Stimulated activated CD4-positive, alpha-beta T cell treated with anti-CD3 and anti-CD28 coated beads, Interleukin-2, amount 100 ng/mL, for 48 hours (primary cell): ENCODE data around the gene ACTL6B.

ENCODE experiments used
- DNase-seq, 2 donors: peaks; one replicate each; pipeline ENCODE4 v3.0.0-alpha.2; 2020

The ACTL6B gene

DNA sequence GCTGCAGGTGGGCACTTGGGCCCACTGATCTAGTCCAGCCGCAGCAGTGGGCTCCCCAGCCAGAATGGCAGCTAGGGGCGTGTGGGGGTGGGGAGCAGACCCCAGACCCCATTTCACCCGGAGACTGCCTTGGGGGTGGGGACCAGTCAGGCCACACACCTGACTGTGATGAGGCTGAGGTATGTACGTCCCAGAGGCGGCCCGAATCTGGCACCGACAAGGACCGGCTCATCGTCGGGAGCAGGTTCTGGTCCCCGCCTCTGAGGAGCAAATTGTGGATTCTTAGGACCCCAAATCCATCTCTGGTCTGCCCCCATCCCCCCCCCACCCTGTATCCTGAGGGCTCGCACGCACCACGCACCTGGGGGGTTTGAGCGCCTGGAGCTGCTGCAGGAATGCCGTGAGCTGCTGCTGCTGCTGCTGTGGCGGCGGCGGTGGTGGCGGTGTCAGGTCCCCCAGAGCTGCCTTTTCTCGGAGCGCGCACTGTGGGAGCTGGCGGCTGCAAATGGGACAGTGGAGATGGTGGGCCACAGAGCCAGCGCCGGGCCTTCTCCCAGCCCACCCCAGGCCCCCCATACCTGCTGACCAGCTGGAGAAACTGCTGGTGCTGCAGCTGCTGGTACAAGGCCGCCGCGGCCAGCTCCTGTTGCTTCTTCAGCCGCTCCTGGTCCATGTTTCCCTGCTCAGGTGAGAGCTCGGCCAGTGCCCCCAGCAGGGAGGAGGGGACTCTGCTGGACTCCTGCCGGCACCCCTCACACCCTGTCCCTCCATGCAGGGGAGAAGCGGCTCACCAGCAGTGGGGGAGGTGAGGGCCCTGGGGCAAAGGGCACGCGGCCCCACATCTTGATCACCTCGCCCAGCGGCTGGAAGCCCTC lies 27.6 kb upstream of the ACTL6B start:
- no peak for DNase-seq

DNA sequence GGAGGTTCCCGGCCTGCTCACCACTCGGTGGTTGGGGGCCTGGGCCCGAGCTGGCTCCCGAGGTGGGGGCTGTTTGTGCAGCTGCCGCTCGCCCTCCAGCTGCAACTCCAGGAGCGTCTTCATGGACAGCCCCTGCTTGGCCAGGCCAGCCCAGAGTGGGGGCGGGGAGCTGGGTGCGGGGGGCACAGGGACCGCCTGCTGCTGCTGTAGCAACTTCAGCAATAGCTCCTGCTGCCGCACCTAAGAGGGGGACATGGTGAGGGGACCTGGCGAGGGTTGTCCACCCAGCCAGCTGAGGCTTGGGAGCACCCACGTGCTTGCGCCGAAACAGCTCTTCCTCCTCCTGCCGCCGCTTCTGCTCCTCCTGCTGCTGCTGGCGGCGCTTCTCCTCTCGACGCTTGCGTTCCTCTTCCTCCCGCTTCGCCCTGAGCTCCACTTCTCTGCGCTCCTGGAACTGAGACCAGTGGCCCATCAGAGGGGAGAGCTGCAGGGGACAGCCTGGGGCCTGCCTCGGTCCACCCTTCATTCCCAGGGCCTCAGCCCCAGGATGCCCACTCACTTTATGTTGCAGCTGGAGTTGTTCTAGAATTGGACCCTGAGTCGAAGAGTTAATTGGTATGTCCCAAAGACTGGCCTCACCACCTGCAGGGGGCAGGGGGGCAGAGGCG lies 26.9 kb upstream of the ACTL6B start:
- DNase-seq: no peak

DNA sequence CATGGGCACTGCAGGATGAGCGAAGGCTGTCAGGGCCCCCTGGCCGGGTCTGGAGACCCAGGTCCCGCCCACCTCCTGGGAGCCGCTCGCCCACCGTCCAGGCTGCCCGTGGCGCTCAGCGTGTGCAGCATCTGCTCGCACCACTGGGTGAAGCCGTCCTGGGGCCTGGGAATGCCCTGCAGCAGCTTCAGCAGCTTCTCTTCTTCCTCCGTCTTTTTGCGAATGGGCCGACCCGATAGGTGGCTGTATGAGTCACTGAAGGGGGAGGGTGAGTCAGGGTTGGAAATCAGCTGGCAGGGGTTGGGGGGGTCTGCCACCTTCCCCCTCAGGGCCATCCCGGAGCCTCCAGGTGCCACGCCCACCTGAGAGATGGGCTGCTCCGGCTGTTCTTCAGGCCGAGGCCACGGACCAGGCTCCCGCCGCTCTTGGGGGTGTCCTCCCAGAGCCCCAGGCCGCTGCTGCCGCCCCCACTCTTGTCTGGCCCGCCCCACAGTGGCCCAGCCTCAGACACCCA lies 26.0 kb upstream of the ACTL6B start:
- DNase-seq: no peak

DNA sequence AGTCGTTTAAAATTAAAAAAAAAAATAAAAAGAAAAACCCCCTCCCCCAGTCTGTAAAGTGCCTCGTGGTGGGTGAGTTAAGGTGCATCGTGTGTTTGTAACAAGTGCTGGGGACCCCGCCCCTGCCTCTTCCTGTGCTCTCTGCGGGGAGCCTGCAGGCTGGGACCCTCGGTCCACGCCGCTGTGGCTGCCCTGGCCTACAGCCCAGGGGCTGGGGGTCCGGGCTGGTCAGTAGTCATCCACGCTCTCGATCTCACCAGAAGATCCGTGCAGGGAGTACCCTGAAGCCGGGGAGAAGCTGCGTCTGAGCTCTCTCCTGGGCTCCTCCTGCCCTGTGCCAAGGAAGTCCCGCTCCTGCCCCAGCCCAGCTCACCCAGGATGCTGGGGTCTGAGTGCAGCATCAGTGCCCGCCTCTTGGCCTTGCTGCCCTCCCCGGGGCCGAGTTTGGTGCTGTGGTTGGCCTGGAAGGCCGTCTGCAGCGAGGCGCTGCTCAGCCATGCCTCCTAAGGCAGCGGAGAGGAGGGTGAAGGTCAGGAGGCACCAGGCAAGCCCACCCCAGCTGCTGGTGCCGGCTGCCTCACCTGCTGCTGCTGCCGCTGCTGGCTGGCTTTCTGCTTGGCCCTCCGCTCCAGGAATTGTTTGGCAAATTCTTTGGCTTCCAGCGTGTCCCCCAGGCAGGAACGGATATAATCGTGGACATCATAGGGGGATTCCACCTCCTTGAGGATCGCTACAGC lies 25.4 kb upstream of the ACTL6B start:
- DNase-seq: no peak

DNA sequence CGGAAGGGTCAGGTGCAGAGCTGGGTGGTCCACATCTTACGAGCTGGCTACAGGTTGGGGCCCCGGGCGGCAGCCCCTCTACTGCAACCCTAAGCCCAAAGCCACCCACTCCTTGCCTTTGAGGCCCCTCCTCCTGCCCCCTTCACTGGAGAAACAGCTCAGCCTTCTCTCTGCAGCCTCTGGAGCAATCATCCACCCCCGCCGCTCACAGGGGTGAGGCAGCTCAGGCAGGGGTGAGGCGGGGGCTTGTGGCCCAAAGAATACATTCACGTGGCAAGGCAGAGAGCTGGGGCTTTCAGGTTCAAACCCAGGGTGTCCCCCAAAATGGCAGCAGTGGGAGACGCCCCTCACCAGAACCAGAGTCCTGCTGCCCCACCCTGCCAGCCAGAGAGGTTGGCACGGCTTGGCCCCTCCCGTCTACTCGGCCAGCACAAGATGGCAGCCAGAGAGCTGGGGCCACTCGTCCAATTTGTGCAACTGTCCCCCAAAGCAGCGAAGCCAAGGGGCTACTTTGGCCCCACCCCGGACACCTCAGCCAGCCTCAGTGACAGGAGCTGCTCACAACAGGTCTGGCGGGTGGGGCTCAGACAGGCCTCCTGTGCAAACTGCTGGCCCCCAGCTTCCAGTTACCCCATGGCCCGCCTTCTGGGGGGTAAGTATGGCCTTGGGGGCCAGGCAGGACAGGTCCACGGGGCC lies 24.5 kb upstream of the ACTL6B start:
- DNase-seq: no peak

DNA sequence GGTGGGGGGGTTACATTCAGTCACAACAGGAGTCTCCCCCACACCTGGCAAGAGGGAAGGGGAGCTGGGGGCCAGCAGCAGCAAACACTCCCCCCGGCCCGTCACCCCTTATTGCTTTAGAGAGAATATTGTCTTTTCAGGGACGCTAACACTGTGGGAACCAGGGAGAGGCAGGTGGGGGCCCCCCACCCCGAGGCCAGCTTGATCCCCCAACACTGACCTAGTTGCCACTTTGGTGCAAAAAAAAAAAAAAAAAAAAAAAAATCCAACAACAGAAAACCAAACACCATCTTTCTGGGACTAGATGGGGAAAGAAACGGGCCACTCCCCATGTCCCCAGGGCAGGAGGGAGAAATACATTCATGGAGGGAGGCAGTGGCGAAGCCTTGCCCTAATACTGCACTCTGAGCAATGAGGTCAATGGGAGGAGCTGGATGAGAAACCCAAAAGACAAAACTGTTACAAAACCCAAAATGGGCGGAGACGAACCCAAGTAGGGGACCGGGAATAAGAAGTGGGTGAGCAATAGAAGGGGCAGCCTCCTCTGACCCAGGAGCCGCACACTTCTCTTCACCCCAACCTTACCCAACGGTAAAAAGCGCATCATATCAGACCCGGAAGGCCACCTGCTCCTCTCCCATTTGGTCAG lies 23.8 kb upstream of the ACTL6B start:
- DNase-seq: no peak

DNA sequence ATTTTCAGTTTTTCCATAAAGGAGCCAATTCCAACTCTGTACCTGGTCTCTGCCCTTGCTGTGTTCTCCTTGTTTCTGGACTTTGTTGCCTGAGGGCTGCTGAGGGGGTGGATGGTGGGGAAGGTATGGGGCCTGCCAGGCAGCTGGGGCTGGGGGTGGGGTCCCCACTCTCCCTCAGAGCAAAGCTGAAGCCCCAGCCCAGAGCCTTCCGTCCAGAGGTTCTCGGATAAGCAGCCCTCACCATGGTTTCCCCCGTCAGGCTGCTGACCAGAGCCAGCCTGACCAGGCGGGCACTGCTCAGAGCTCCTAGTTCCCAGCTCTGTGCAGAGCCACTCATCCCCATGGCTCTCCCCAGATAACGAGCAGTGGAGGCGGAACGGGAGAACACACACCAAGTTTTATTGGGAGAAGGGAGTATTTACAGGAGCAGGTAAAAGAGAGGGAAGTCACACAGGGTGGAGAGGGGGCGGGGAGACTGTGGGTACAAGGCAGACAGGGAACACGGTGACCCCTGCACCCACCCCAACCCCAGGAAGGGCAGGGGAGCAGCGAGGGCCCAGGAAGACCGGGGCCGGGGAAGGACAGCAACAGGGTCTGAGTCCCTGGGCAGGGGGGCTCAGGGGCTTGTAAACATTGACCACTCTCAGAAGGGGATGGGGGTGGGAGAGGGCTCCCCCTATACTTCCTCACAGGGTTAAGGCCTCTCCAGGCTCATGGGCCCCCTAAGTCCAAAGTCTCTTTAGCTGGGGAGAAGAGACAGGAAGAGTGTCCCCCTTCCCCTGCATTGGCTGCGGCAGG lies 23.1 kb upstream of the ACTL6B start:
- DNase-seq: no peak

DNA sequence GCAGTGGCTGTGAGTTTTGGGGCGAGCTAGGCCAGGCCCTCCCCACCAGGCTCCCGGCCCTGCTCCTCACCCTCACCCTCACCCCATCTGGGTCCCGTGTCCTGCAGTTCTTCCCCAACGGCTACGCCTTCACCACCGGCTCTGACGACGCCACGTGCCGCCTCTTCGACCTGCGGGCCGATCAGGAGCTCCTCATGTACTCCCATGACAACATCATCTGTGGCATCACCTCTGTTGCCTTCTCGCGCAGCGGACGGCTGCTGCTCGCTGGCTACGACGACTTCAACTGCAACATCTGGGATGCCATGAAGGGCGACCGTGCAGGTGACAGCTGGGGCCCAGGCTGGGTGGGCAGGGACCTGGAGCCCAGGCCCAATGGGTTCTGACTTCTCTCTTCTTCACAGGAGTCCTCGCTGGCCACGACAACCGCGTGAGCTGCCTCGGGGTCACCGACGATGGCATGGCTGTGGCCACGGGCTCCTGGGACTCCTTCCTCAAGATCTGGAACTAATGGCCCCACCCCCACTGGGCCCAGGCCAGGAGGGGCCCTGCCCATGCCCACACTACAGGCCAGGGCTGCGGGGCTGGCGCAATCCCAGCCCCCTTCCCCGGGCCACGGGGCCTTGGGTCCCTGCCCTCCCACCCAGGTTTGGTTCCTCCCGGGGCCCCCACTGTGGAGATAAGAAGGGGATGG lies 22.2 kb upstream of the ACTL6B start:
- no peak for DNase-seq

DNA sequence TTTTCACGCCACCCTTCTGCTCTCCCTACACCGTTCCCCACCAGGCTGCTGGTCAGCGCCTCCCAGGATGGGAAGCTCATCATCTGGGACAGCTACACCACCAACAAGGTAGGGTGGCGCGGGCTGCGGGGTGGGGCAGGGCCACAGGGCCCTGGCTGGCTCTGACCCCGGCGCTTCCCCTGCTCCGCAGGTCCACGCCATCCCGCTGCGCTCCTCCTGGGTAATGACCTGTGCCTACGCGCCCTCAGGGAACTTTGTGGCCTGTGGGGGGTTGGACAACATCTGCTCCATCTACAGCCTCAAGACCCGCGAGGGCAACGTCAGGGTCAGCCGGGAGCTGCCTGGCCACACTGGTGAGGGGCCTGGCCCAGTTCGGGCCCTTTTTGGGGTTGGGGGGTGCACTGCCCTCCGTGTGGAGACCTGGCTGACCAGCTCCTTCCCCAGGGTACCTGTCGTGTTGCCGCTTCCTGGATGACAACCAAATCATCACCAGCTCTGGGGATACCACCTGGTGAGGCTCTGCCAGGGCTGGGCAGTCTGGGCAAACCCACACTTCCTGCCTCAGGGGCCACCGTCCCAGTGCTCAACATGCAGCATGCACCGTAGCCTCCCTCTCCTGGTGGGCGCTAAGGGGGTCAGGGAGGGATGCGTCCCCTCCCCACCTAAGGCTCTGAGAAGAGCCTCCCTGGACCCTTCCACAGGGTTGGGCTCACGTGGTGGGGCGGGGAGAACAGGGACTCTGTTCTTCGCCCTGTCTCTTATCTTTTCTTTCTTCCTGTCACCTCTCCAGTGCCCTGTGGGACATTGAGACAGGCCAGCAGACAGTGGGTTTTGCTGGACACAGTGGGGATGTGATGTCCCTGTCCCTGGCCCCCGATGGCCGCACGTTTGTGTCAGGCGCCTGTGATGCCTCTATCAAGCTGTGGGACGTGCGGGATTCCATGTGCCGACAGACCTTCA lies 21.3 kb upstream of the ACTL6B start:
- no peak for DNase-seq

DNA sequence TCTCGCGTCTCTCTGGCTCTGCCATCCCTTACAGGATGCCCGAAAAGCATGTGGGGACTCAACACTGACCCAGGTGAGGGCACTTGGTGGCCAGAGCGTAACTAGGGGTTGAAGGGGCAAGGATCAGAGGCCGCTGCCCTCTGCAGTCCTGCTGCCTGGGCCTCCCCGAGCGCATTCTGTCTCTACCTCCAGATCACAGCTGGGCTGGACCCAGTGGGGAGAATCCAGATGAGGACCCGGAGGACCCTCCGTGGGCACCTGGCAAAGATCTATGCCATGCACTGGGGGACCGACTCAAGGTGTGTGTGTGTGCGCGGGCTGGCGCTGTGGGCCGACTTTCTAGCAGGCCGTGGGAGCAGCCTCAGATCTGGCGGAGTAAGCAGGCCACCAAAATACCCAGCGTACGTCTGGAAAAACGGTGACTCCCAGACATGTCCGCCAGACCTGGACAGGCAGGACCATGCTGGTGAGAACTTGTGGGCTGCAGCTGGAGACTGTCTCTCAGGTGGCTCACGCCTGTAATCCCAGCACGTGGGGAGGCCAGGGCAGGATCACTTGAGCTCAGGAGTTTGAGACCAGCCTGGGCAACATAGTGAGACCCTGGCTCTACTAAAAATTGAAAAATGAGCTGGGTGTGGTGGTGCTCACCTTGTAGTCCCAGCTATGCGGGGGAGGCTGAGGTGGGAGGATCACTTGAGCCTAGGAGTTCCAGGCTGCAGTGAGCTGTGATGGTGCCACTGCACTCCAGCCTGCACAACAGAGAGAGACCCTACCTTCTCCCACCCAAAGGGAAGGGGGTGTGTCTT lies 20.5 kb upstream of the ACTL6B start:
- no peak for DNase-seq

DNA sequence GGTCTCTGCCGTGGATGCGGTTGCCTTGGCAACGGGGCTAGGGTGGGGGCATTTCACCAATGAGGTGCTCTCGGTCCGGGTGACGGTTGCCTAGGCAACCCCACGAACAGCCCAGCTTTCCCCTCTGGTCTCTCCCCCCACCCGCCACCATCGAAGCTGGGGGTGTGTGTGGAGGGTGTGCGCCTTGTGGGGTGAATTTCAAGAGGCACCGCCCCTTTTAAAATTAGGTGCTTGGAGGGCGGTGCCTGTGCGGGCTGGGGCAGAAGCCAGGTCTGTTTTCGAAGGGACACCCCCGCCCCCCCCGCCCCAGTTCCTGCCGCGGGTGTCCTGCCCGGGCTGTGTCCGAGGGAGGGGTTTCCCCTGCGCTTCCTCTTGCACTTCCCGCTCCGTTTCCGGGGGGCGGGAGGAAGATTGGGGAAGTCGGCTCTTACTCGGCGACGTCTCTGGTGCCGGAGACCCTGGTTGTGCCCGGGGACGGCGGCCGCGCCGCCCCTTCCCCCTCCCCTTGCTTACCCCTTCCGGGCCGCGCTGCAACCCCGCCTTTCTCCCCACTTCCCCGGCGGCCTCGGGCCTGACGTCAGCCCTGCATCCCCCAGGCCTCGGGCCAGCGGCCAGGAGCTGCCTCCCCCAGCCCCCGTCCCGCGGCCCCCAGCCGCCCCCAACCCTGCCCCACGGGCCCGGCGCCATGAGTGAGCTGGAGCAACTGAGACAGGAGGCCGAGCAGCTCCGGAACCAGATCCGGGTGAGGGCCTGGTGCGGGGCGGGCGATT lies 19.5 kb upstream of the ACTL6B start:
- peak; percentile 57 to 65 for DNase-seq

DNA sequence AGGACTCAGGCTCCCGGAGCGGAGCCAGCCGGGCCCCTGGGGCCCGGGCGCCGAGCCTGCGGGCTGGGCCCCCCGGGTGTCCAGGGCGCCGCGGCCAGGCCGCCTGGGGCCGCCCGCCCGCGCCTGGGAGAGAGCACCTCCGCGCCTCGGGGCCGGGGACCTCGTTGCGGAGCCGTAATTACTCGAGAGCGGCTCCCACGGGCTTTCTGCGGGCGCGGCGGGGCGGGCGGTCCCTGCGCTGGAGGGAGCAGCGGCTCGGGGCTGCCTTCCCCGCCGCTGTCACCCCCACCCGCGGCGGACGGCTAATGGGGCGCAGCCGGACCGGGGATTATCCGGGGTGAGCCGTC lies 18.8 kb upstream of the ACTL6B start:
- DNase-seq: no peak

DNA sequence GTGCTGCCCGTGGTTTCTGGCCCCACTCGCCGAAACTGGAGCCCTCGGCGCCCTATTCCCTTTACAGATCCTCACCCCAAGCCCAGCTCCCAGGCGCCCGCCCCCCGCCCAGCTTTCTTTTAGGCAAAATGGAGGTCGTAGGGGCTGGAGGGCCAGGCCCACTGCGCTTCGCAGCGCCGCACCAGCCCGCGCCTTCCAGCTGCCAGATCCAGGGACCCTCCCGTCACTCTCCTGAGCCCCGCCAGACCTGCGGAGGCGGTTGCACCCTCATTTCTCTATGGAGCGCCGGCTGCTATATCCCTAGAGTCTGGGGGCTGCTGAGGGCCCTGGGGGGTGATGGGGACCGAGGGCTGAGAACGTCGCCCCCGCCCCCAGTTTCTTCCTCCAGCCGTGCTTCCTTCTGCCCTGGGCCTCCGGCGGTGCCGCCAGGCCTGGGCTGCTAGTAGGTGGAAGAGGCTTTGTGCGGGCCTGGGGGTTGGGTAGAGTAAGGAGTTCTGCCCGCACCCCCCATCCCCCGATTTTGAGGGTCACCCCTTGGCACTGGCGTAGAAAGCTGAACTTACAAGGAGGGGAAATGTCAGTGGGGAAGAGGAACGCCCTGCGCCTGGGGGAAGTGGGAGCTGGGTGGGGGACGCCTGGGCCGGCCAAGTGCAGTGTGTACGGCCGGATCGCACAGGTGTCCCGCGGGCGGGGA lies 18.3 kb upstream of the ACTL6B start:
- no peak for DNase-seq

DNA sequence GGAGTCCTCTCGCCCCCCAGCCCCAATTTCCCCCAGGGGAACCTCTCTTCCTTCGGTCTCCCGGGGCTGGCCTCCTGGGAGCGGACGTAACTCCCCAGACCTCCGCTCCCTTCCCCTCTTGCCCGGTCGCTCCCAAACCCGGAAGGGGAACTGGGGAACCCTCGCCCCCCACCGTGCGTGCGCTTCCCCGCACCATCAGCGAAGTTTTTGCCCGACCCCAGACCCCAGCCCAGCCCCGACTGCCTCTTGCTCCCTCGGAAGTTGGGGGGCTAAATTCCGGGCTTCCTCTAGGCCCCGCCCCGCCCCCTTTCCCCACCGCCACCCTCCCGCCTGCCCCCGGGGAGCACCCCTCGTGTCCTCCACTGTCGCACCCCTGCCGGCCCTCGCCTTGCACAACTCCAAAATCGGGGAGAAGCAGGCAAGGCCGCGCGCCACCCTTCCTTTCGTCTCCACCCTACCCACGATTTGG lies 17.7 kb upstream of the ACTL6B start:
- no peak for DNase-seq

DNA sequence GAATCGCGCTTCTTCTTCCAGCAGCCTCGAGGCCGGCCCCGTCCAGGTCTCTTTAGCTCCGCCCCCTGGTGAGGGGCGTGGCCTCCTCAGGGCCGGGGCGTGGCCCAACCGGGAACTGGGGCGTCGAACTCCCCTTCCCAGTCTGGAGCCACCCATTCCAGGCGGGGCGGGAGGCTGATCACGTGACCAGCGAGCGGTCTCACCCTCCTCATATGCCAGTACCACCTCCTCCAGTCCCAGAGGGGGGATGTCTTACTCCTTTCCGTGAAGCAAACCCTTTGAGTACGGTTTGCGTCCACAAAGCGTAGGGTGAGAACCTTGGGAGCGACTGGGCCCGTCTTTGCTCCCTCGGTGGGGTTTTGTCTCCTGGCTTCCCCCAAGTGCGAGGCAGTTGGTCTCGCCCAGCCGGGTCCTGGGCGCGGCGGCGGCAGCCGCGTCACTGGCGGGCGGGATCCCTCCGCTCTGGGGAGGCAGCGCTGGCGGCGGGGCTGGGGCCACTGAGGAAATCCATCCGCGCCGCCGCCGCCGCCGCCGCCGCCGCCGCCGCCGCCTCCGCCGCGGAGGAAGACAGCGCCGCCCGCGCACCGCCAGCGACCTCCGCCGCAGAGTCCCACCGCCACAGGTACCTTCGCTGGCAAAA lies 17.2 kb upstream of the ACTL6B start, which contains the start of gene GNB2:
GNB2 (plus strand) TSS at position 439 of the 640 bp plus-strand sequence. CDS start 2,526 bp downstream, outside the sequence.
- peak; percentile 100 for DNase-seq
